Measurements from ENCODE around the gene MPPED1.

DNA sequence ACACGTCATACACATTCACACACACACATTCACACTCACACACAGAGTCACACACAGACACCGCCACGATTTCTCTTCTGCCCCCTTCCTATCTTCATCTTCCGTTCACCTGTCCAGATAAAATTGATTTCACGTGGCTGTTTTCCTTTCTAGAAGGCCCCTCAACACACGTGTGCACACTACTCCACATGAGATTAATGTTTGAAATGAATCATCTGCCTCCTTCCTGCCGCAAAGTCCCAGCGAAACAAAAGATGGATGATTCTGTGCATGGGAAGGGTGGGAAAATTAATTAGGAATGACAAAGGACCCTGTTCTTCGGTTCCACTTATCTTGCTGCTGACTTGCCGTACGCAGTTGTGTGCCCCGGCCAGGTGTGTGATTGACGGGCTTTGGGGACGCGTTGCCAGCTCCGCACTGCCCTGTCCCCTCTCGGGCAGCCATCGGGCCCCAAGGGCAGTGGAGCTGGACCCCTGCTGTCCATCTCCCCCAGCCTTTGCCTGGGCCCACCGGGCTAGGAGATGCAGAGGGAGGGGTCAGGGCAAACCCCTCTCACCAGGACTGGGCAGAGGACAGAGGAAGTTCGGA, 73.8 kb downstream of the MPPED1 start:
- TF ChIP-seq EZH2 (IDR thresholded peaks at IDR 0.05; ENCODE audit: borderline replicate concordance, low read depth, low read length, severe bottlenecking) = no peak
- TF ChIP-seq, protein P1, sequence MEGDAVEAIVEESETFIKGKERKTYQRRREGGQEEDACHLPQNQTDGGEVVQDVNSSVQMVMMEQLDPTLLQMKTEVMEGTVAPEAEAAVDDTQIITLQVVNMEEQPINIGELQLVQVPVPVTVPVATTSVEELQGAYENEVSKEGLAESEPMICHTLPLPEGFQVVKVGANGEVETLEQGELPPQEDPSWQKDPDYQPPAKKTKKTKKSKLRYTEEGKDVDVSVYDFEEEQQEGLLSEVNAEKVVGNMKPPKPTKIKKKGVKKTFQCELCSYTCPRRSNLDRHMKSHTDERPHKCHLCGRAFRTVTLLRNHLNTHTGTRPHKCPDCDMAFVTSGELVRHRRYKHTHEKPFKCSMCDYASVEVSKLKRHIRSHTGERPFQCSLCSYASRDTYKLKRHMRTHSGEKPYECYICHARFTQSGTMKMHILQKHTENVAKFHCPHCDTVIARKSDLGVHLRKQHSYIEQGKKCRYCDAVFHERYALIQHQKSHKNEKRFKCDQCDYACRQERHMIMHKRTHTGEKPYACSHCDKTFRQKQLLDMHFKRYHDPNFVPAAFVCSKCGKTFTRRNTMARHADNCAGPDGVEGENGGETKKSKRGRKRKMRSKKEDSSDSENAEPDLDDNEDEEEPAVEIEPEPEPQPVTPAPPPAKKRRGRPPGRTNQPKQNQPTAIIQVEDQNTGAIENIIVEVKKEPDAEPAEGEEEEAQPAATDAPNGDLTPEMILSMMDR (IDR thresholded peaks at IDR 0.05; ENCODE audit: borderline replicate concordance, extremely low read depth, low read length, poor library complexity, severe bottlenecking) = no peak
